ENCODE results near the gene PTPRU.

DNA sequence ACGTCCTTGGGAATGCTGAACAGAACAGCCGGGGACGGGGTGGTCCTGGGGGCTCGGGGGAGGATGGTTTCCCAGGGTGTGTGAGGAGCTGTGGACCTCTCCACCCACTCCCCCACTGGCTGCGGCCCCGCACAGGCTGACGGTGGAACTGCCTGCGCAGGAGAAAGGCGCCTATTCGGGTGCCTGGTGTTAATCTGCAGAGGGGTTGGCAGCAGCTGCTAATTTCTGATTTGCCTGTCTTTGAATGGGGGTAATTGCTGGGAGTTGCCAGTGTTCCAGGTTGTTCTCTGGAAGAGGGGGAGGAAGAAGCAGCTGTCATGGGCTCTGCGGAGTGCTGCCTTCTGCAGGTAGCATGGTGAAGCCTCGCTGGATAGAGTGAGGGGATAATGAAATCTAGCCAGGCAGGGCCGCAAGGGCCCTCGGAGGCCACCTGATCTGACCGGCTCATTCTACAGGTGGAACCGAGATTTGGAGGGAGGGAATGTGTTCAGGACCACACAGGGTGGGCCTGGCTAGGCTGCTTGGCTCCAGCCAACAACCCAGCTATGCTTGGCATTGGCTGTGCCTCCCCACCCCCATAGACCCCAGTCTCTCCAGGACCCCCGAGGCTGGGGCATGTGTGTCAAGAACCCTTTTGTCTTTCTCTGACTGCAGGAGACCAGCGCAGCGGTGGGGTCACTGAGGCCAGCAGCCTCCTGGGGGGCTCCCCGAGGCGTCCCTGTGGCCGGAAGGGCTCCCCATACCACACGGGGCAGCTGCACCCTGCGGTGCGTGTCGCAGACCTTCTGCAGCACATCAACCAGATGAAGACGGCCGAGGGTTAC, 67.1 kb downstream of the PTPRU start:
- TF ChIP-seq GABPA (IDR thresholded peaks at IDR 0.05; ENCODE audit: low read depth) (no peak), EZH2phosphoT487 (IDR thresholded peaks at IDR 0.05; ENCODE audit: borderline replicate concordance, low read depth) (no peak), NFIC (IDR thresholded peaks at IDR 0.05; ENCODE audit: borderline replicate concordance) (no peak), CHD2 (IDR thresholded peaks at IDR 0.05; ENCODE audit: low read length, partially characterized antibody) (no peak), RXRA (IDR thresholded peaks at IDR 0.05; ENCODE audit: borderline replicate concordance, low read depth) (no peak)
- TF ChIP-seq, protein P1, sequence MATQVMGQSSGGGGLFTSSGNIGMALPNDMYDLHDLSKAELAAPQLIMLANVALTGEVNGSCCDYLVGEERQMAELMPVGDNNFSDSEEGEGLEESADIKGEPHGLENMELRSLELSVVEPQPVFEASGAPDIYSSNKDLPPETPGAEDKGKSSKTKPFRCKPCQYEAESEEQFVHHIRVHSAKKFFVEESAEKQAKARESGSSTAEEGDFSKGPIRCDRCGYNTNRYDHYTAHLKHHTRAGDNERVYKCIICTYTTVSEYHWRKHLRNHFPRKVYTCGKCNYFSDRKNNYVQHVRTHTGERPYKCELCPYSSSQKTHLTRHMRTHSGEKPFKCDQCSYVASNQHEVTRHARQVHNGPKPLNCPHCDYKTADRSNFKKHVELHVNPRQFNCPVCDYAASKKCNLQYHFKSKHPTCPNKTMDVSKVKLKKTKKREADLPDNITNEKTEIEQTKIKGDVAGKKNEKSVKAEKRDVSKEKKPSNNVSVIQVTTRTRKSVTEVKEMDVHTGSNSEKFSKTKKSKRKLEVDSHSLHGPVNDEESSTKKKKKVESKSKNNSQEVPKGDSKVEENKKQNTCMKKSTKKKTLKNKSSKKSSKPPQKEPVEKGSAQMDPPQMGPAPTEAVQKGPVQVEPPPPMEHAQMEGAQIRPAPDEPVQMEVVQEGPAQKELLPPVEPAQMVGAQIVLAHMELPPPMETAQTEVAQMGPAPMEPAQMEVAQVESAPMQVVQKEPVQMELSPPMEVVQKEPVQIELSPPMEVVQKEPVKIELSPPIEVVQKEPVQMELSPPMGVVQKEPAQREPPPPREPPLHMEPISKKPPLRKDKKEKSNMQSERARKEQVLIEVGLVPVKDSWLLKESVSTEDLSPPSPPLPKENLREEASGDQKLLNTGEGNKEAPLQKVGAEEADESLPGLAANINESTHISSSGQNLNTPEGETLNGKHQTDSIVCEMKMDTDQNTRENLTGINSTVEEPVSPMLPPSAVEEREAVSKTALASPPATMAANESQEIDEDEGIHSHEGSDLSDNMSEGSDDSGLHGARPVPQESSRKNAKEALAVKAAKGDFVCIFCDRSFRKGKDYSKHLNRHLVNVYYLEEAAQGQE (IDR thresholded peaks at IDR 0.05; ENCODE audit: low read depth, low read length), result no peak
- TF ChIP-seq, protein P2, sequence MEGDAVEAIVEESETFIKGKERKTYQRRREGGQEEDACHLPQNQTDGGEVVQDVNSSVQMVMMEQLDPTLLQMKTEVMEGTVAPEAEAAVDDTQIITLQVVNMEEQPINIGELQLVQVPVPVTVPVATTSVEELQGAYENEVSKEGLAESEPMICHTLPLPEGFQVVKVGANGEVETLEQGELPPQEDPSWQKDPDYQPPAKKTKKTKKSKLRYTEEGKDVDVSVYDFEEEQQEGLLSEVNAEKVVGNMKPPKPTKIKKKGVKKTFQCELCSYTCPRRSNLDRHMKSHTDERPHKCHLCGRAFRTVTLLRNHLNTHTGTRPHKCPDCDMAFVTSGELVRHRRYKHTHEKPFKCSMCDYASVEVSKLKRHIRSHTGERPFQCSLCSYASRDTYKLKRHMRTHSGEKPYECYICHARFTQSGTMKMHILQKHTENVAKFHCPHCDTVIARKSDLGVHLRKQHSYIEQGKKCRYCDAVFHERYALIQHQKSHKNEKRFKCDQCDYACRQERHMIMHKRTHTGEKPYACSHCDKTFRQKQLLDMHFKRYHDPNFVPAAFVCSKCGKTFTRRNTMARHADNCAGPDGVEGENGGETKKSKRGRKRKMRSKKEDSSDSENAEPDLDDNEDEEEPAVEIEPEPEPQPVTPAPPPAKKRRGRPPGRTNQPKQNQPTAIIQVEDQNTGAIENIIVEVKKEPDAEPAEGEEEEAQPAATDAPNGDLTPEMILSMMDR (IDR thresholded peaks at IDR 0.05), result no peak

Measured in SK-N-SH (cell line).